Uterus (tissue), 2 donors: ENCODE results near the gene ZNF423.

Experiments used
- CTCF ChIP-seq, 4 experiments: fragments of 200-600 bp in 2 of 4; fragments of 450-650 bp in 2 of 4; sonication (generic) in 2 of 4; IDR thresholded peaks; one replicate each; pipeline ENCODE4 v1.5.1; 2016 to 2019; ENCODE audit warnings: antibody characterized with exemption in 4 of 4, mild to moderate bottlenecking in 2 of 4, moderate library complexity in 1 of 4
- POLR2A ChIP-seq, 2 donors: fragments of 450-650 bp; IDR thresholded peaks; one replicate each; pipeline ENCODE4 v1.6.1; 2016; ENCODE audit warnings: antibody characterized with exemption in 2 of 2, mild to moderate bottlenecking in 1 of 2, moderate library complexity in 1 of 2

DNA sequence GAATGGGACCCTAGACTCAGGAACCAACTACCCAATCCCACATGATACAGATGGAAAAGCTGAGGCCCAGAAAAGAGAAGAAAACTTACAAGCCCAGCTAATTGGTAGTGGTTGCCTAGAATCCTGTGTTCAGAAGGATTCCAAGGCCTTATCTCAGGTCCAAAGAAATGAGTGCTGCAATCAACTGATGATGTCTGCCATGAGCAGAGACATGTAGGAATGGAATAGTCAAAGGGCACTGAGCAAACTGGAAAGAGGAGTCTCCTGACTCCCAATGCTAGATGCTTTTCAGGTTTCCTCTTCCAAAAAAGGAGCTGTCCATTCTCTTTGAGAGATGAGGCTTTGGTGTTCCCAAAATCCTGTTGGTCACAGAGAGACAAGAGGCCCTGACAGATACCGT is 210.6 kb downstream of the ZNF423 start:
- no peak for TF ChIP-seq CTCF (IDR thresholded peaks at IDR 0.05)
- TF ChIP-seq POLR2A (IDR thresholded peaks at IDR 0.05), result no peak
